IMR-90 (cell line): ENCODE data around the gene KATNB1. TPM values are rescaled to one million over a fixed set of nuclear protein-coding genes. Genes with fewer than 3 reads are reported as not detected.

Source experiments
- ATAC-seq: fragments of 200-7000 bp; cut with Tn5 transposase; 2 replicates; pipeline ENCODE4 v1.9.1; 2020; ENCODE audit warnings: low read depth, mild to moderate bottlenecking, moderate library complexity
- BruUV-seq: library from RNA; stranded (reverse); fragments of 400-500 nt; replicated peaks from 2 replicates; lab custom pipeline; 2021; lab: Mats Ljungman, UMichigan
- CTCF ChIA-PET: fragments of 300-600 bp; formaldehyde crosslinking; extraction: SDS; loops from one replicate; lab custom pipeline; 2021; ENCODE audit warnings: antibody characterized with exemption; lab: Yijun Ruan, JAX
- POLR2A ChIA-PET: fragments of 300-600 bp; sonication (Branson Sonifier 250); formaldehyde crosslinking; loops from one replicate; lab custom pipeline; 2022; ENCODE audit warnings: antibody characterized with exemption; ENCODE audit not compliant: unreplicated experiment; lab: Charles Lee
- DNase-seq: peaks from one replicate; pipeline ENCODE4 v3.0.0; 2013
- H2AFZ ChIP-seq: replicated peaks from 2 replicates; pipeline ENCODE3; 2013; ENCODE audit warnings: low read length, mild to moderate bottlenecking; ENCODE audit not compliant: poor library complexity
- H2AK5ac ChIP-seq: 2 replicates; pipeline ENCODE4 v1.6.1; 2013; ENCODE audit warnings: low read depth, low read length, inconsistent platforms
- H2AK9ac ChIP-seq: replicated peaks from 2 replicates; pipeline ENCODE3; 2013; ENCODE audit warnings: mild to moderate bottlenecking, low read depth, low read length, moderate library complexity; ENCODE audit not compliant: poor library complexity
- H2BK120ac ChIP-seq: 2 replicates; pipeline ENCODE4 v1.6.1; 2013; ENCODE audit warnings: low read depth, low read length, inconsistent platforms
- H2BK15ac ChIP-seq: 3 replicates; pipeline ENCODE4 v1.6.1; 2013; ENCODE audit warnings: low read depth, low read length, inconsistent platforms
- H2BK20ac ChIP-seq: 2 replicates; pipeline ENCODE4 v1.6.1; 2013; ENCODE audit warnings: low read depth, mild to moderate bottlenecking, inconsistent platforms, low read length, moderate library complexity
- H2BK5ac ChIP-seq: 2 replicates; pipeline ENCODE4 v1.6.1; 2013; ENCODE audit warnings: mild to moderate bottlenecking, low read depth, low read length, inconsistent platforms; ENCODE audit not compliant: poor library complexity, severe bottlenecking
- H3K14ac ChIP-seq: replicated peaks from 2 replicates; pipeline ENCODE4 v1.6.1; 2013; ENCODE audit warnings: low read depth, low read length, inconsistent platforms
- H3K18ac ChIP-seq: 2 replicates; pipeline ENCODE4 v1.6.1; 2013; ENCODE audit warnings: low read depth, low read length, control low read depth
- H3K23ac ChIP-seq: 2 replicates; pipeline ENCODE4 v1.6.1; 2013; ENCODE audit warnings: low read depth, low read length, inconsistent platforms
- H3K27ac ChIP-seq: 2 replicates; pipeline ENCODE4 v1.5.1; 2013; ENCODE audit warnings: mild to moderate bottlenecking, control low read depth, low read length; ENCODE audit not compliant: insufficient read depth
- H3K27me3 ChIP-seq: 2 replicates; pipeline ENCODE4 v1.6.1; 2013; ENCODE audit warnings: low read length; ENCODE audit not compliant: control insufficient read depth, insufficient read depth
- H3K36me3 ChIP-seq: 2 replicates; pipeline ENCODE4 v1.6.1; 2013; ENCODE audit warnings: low read length, mixed read lengths; ENCODE audit not compliant: control insufficient read depth, insufficient read depth
- H3K4ac ChIP-seq: 2 replicates; pipeline ENCODE4 v1.6.1; 2013; ENCODE audit warnings: low read depth, low read length, inconsistent platforms
- H3K4me1 ChIP-seq: 2 replicates; pipeline ENCODE4 v1.6.1; 2013; ENCODE audit warnings: low read length, mixed read lengths; ENCODE audit not compliant: control insufficient read depth, insufficient read depth
- H3K4me2 ChIP-seq: 2 replicates; pipeline ENCODE4 v1.6.1; 2013; ENCODE audit warnings: low read depth, mild to moderate bottlenecking, control low read depth, low read length, moderate library complexity
- H3K4me3 ChIP-seq: 2 replicates; pipeline ENCODE4 v1.5.1; 2013; ENCODE audit warnings: low read depth, mild to moderate bottlenecking, control low read depth, low read length, moderate library complexity; ENCODE audit not compliant: insufficient read depth
- H3K56ac ChIP-seq: 2 replicates; pipeline ENCODE4 v1.6.1; 2013; ENCODE audit warnings: low read length, inconsistent platforms; ENCODE audit not compliant: insufficient read depth; ENCODE audit errors: extremely low read depth
- H3K79me1 ChIP-seq, 2 experiments: 2 replicates each; pipeline ENCODE4 v1.6.1; 2013; ENCODE audit warnings: low read length in 2 of 2, inconsistent platforms in 1 of 2, low read depth in 1 of 2
- H3K9ac ChIP-seq: 2 replicates; pipeline ENCODE4 v1.6.1; 2013; ENCODE audit warnings: low read depth, low read length, control low read depth
- H3K9me1 ChIP-seq: 2 replicates; pipeline ENCODE4 v1.6.1; 2013; ENCODE audit warnings: low read length, inconsistent platforms; ENCODE audit not compliant: insufficient read depth
- H3K9me3 ChIP-seq: 2 replicates; pipeline ENCODE4 v1.6.1; 2013; ENCODE audit warnings: low read length; ENCODE audit not compliant: control insufficient read depth, insufficient read depth
- H4K20me1 ChIP-seq: 2 replicates; pipeline ENCODE4 v1.6.1; 2013; ENCODE audit warnings: low read length, inconsistent platforms; ENCODE audit not compliant: insufficient read depth
- H4K5ac ChIP-seq: 2 replicates; pipeline ENCODE4 v1.6.1; 2013; ENCODE audit warnings: mild to moderate bottlenecking, low read depth, low read length, control low read depth
- H4K8ac ChIP-seq, 2 experiments: 2 replicates each; pipeline ENCODE4 v1.6.1; 2013; ENCODE audit warnings: low read depth in 2 of 2, low read length in 2 of 2, control low read depth in 1 of 2, inconsistent platforms in 1 of 2
- H4K91ac ChIP-seq: 2 replicates; pipeline ENCODE4 v1.6.1; 2013; ENCODE audit warnings: low read depth, low read length, inconsistent platforms; ENCODE audit not compliant: insufficient read depth
- CEBPB ChIP-seq: IDR thresholded peaks from 2 replicates; pipeline ENCODE4 v1.6.1; 2012; ENCODE audit warnings: low read depth, low read length, improper control_type of control experiment
- USF2 ChIP-seq: fragments of 150-350 bp; IDR thresholded peaks from 2 replicates; pipeline ENCODE4 v1.6.1; 2017; ENCODE audit warnings: mild to moderate bottlenecking, antibody characterized with exemption, low read length, low read depth
- WGBS, 2 experiments: methylation state at CpG; one replicate each; pipeline versions ENCODE4 v1.1.5 to v1.1.7; 2013; ENCODE audit warnings: missing lambda C conversion rate in 2 of 2; ENCODE audit not compliant: insufficient read length in 1 of 2; ENCODE audit errors: extremely low coverage in 2 of 2; 5-methylcytosine and 5-hydroxymethylcytosine counted together
- dilution Hi-C: fragments of 300-500 bp; cut with HindIII; formaldehyde crosslinking; loops from one replicate; pipeline ENCODE4 v1.14.3; 2018; ENCODE audit warnings: low sequenced_read_pairs; ENCODE audit not compliant: unreplicated experiment
- in situ Hi-C: fragments of 300-500 bp; cut with MboI; formaldehyde crosslinking; loops from 3 replicates; pipeline ENCODE4 v1.14.3; 2019; ENCODE audit warnings: low sequenced_read_pairs, inconsistent platforms, mixed read lengths
- intact Hi-C: fragments of 100-400 bp; cut with micrococcal nuclease; formaldehyde crosslinking; loops from 2 replicates; pipeline ENCODE4 v1.10.0; 2022
- polyA plus RNA-seq, 3 experiments: library from polyadenylated mRNA; depleted of rRNA; stranded (reverse); fragments of >200 nt; gene quantifications; 2 replicates each; pipeline ENCODE4 v1.2.3, GENCODE V29; 2012; ENCODE audit warnings: low replicate concordance in 1 of 3
- total RNA-seq: library from RNA; depleted of rRNA; stranded (reverse); fragments of >200 nt; gene quantifications from 2 replicates; pipeline ENCODE4 v1.2.3, GENCODE V29; 2012

KATNB1 gene
- total and polyA plus RNA-seq, 2 of the 4 experiments (the other 2 are of a cell fraction), result 10.9 to 23.5 TPM

DNA sequence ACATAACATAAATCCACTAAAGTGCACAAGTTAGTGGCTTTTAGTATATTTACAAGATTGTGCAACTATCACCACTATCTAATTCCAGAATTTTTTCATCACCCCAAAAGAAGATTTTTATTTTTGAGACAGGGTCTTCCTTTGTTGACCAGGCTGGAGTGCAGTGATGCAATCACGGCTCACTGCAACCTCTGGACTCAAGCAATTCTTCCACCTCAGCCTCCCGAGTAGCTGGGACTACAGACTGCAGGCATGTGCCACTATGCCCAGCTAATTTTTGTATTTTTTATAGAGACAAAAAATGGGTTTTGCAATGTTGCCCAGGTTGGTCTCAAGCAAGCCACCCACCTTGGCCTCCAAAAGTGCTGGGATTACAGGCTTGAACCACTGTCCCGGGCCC lies 25.9 kb upstream of the KATNB1 start:
- dilution Hi-C loops (no loop called here), intact Hi-C loops (no loop called here), in situ Hi-C loops (no loop called here)
- H3K9me3 ChIP-seq, result no peaks in the 10 kb centered on the region
- H4K91ac ChIP-seq, result no peak overlapping the region
- no CpG with 5 or more reads among the region's 3 CpGs for WGBS, 2 experiments
- peaks cover 33% of the 10 kb centered on the region for H3K27me3 ChIP-seq
- no peak overlapping the region for H3K27ac ChIP-seq
- no peaks in the 10 kb centered on the region for H3K79me1 ChIP-seq
- H2BK5ac ChIP-seq, result no peak overlapping the region
- H3K9ac ChIP-seq, result no peak overlapping the region
- no peak overlapping the region for H2BK120ac ChIP-seq
- no peak for TF ChIP-seq USF2
- TF ChIP-seq CEBPB, result peak; percentile 16; the same call in 1 of the 2 replicates
- BruUV-seq, result no TSS peak
- H2AK5ac ChIP-seq, result no peak overlapping the region
- no peak for ATAC-seq
- H3K4ac ChIP-seq, result no peak overlapping the region
- H3K4me3 ChIP-seq, result no peak overlapping the region
- no peaks in the 10 kb centered on the region for H3K36me3 ChIP-seq
- H3K23ac ChIP-seq, result no peak overlapping the region
- no peak overlapping the region for H4K8ac ChIP-seq
- H2BK15ac ChIP-seq, result no peak overlapping the region
- no peaks in the 10 kb centered on the region for H3K9me1 ChIP-seq
- no peak overlapping the region for H2AFZ ChIP-seq
- H2AK9ac ChIP-seq, result no peak overlapping the region
- H4K5ac ChIP-seq, result no peak overlapping the region
- no peaks in the 10 kb centered on the region for H4K20me1 ChIP-seq
- POLR2A ChIA-PET, result no interaction called here
- H3K18ac ChIP-seq, result no peak overlapping the region
- CTCF ChIA-PET, result no interaction called here
- no peak overlapping the region for H3K14ac ChIP-seq
- H2BK20ac ChIP-seq, result no peak overlapping the region
- H3K56ac ChIP-seq, result no peak overlapping the region
- DNase-seq, result no peak
- no peaks in the 10 kb centered on the region for H3K4me1 ChIP-seq
- no peak overlapping the region for H3K4me2 ChIP-seq
